Lower lobe of right lung (tissue), 2 donors: Measurements from ENCODE around the gene MGAT4A. TPM values are rescaled to one million over a fixed set of nuclear protein-coding genes. Genes with fewer than 3 reads are reported as not detected.
A peak's percentile ranks its signal among the peaks of the same experiment; 100 is the strongest.
"Not testable (repeated sequence)": the region's sequence is repeated elsewhere in the genome, so short reads cannot be mapped to it uniquely, and the experiment has no call there.

Experiments
- ATAC-seq, 2 donors: fragments of 200-7000 bp; cut with Tn5 transposase; one replicate each; pipeline ENCODE4 v1.9.1; 2020 to 2022; ENCODE audit warnings: mild to moderate bottlenecking in 2 of 2, moderate library complexity in 2 of 2
- DNase-seq: peaks from one replicate; pipeline ENCODE4 v3.0.0-alpha.2; 2020
- H3K27ac ChIP-seq: fragments of 200-600 bp; one replicate; pipeline ENCODE4 v1.8.0; 2022
- H3K27me3 ChIP-seq: fragments of 200-600 bp; one replicate; pipeline ENCODE4 v1.8.0; 2022; ENCODE audit warnings: low read depth
- H3K36me3 ChIP-seq: fragments of 200-600 bp; one replicate; pipeline ENCODE4 v1.8.0; 2022; ENCODE audit warnings: mild to moderate bottlenecking
- H3K4me1 ChIP-seq: fragments of 200-600 bp; one replicate; pipeline ENCODE4 v1.8.0; 2022
- H3K4me3 ChIP-seq: fragments of 200-600 bp; one replicate; pipeline ENCODE4 v1.8.0; 2022; ENCODE audit warnings: mild to moderate bottlenecking
- H3K9me3 ChIP-seq: fragments of 200-600 bp; one replicate; pipeline ENCODE4 v1.8.0; 2022
- intact Hi-C: fragments of 100-400 bp; cut with DNase I; formaldehyde crosslinking; loops from one replicate; pipeline ENCODE4 v1.11.0; 2022
- total RNA-seq: library from RNA; stranded (reverse); fragmentation: NEBNext Ultra II Directional; extraction: Animal tissue kit (Norgen Biotek cat#: 25700); gene quantifications from one replicate; pipeline ENCODE4 v1.2.1, GENCODE V29; 2021
- TF ChIP-seq, protein P1 (sequence below): fragments of 200-600 bp; IDR thresholded peaks from one replicate; pipeline ENCODE4 v1.8.0; 2022; ENCODE audit warnings: antibody characterized with exemption, mild to moderate bottlenecking
- donor health status: DM: no; HTN: yes; CAD: no; lungs with severe emphysema.

The MGAT4A gene
- total RNA-seq, 1 donor from 2014 or later: 82.0 TPM

DNA sequence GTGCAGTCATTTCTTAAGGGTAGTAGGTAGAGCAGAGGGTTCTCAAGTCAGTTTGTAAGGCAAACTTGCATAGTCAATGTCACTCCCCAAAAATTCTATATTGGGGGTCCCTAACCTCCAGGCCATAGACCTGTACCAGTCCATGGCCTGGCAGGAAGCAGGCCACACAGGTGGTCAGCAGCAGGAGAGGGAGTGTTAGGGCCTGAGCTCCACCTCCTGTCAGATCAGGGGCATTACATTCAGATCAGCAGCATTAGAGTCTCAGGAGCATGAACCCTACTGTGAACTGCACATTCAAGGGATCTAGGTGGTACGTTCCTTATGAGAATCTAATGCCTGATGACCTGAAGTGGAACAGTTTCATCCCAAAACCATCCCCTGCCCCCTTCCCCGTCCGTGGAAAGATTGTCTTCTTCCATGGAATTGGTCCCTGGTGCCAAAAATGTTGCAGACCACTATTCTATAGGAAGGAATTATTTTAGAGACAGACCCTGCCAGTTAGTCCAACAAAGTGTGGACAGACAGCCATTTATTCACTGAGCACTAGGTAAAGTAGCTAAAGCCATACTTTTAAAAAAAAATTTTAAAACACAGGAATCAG is 129.3 kb downstream of the MGAT4A start:
- intact Hi-C loops: no loop called here
- H3K4me1 ChIP-seq: peaks cover 12% of the 10 kb centered on the region
- ATAC-seq (peak; percentile 66 to 69), DNase-seq (no peak)
- no peak overlapping the region for H3K4me3 ChIP-seq
- peaks cover 71% of the 10 kb centered on the region for H3K36me3 ChIP-seq
- H3K9me3 ChIP-seq: no peaks in the 10 kb centered on the region
- no peak overlapping the region for H3K27ac ChIP-seq
- H3K27me3 ChIP-seq: no peaks in the 10 kb centered on the region
- TF ChIP-seq, protein P1, sequence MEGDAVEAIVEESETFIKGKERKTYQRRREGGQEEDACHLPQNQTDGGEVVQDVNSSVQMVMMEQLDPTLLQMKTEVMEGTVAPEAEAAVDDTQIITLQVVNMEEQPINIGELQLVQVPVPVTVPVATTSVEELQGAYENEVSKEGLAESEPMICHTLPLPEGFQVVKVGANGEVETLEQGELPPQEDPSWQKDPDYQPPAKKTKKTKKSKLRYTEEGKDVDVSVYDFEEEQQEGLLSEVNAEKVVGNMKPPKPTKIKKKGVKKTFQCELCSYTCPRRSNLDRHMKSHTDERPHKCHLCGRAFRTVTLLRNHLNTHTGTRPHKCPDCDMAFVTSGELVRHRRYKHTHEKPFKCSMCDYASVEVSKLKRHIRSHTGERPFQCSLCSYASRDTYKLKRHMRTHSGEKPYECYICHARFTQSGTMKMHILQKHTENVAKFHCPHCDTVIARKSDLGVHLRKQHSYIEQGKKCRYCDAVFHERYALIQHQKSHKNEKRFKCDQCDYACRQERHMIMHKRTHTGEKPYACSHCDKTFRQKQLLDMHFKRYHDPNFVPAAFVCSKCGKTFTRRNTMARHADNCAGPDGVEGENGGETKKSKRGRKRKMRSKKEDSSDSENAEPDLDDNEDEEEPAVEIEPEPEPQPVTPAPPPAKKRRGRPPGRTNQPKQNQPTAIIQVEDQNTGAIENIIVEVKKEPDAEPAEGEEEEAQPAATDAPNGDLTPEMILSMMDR: peak; percentile 39

GRCh38 chr2:98598781-98599428 is 132.0 kb downstream of the MGAT4A start:
- H3K4me3 ChIP-seq: no peak overlapping the region
- H3K27me3 ChIP-seq: no peaks in the 10 kb centered on the region
- no peaks in the 10 kb centered on the region for H3K9me3 ChIP-seq
- no peak for ATAC-seq
- intact Hi-C loops: no loop called here
- H3K27ac ChIP-seq: no peak overlapping the region
- H3K4me1 ChIP-seq: no peaks in the 10 kb centered on the region
- DNase-seq: no peak
- TF ChIP-seq, protein P1: no peak
- H3K36me3 ChIP-seq: peaks cover 69% of the 10 kb centered on the region

DNA sequence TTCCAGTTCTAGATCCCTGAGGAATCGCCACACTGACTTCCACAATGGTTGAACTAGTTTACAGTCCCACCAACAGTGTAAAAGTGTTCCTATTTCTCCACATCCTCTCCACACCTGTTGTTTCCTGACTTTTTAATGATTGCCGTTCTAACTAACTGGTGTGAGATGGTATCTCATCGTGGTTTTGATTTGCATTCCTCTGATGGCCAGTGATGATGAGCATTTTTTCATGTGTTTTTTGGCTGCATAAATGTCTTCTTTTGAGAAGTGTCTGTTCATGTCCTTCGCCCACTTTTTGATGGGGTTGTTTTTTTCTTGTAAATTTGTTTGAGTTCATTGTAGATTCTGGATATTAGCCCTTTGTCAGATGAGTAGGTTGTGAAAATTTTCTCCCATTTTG is 136.3 kb downstream of the MGAT4A start:
- H3K27ac ChIP-seq, H3K4me3 ChIP-seq, H3K27me3 ChIP-seq, H3K4me1 ChIP-seq, intact Hi-C loops, ATAC-seq, H3K9me3 ChIP-seq, DNase-seq: not testable (repeated sequence)
- H3K36me3 ChIP-seq: peaks cover 39% of the 10 kb centered on the region

DNA sequence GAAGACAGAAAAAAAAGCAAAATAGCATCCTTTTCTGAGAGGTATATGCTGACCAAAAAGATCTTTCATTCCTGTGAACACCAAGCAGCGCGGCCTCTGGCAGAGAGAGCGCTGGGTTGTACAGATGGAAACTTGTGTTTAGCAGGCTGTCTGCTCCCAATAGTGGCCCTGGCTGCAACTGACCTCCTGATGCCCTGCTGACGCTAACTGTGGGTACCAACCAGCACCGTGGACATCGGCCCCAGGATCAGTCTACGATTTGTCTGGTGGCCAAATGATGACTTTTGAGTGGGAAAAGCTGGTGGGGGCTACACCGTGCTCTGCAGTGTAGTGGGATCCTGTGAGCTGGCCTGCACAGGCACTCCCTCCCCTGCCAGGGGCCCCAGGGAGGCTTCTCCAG is 138.4 kb downstream of the MGAT4A start:
- DNase-seq (no peak), ATAC-seq (peak in 1 of 2 donors; percentile 32)
- Histone ChIP-seq H3K27ac (no peak overlapping the region), H3K27me3 (no peaks in the 10 kb centered on the region), H3K36me3 (peaks cover 34% of the 10 kb centered on the region), H3K9me3 (no peaks in the 10 kb centered on the region), H3K4me1 (no peaks in the 10 kb centered on the region), H3K4me3 (no peak overlapping the region)
- TF ChIP-seq, protein P1: no peak
- intact Hi-C loops: no loop called here

DNA sequence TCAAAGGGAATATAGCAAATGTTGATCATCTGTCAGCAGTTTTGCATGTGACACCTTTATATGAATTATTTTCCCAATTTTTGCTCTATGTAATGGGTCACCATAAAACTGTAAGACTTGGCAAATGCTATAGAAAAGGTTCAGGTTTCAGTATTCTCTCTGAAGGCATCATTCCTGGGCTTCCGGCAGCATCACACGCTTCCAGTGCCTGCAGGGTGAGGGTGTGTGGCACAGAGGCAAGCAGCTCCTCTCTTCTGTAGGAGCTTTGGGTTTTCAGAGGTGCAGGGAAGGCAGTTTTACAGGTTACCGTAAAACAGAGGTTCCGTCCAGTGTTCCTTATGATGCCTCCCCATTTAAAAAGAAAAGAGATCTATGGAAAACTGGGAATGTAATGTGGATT is 141.4 kb downstream of the MGAT4A start:
- ATAC-seq: no peak
- intact Hi-C loops: no loop called here
- DNase-seq: no peak
- TF ChIP-seq, protein P1: no peak
- Histone ChIP-seq H3K27me3 (no peaks in the 10 kb centered on the region), H3K4me1 (no peaks in the 10 kb centered on the region), H3K27ac (no peak overlapping the region), H3K9me3 (no peaks in the 10 kb centered on the region), H3K36me3 (peaks cover 56% of the 10 kb centered on the region), H3K4me3 (no peak overlapping the region)

GRCh38 chr2:98588880-98589431 is 142.0 kb downstream of the MGAT4A start:
- TF ChIP-seq, protein P1: no peak
- Histone ChIP-seq H3K4me3 (no peak overlapping the region), H3K36me3 (peaks cover 61% of the 10 kb centered on the region), H3K27ac (no peak overlapping the region), H3K9me3 (no peaks in the 10 kb centered on the region), H3K4me1 (no peaks in the 10 kb centered on the region), H3K27me3 (no peaks in the 10 kb centered on the region)
- DNase-seq: no peak
- ATAC-seq: no peak
- intact Hi-C loops: no loop called here
